WTC11 (cell line): ENCODE results near the gene URI1. TPM values are rescaled to one million over a fixed set of nuclear protein-coding genes. Genes with fewer than 3 reads are reported as not detected.

Source experiments
- ATAC-seq: fragments of 200-7000 bp; cut with Tn5 transposase; 2 replicates; pipeline ENCODE4 v1.10.0; 2021; ENCODE audit warnings: mild to moderate bottlenecking, moderate library complexity
- CTCF ChIA-PET: fragments of 300-600 bp; sonication (Branson Sonifier 250); formaldehyde crosslinking; loops from one replicate; lab custom pipeline; 2021; ENCODE audit warnings: antibody characterized with exemption; lab: Charles Lee
- POLR2A ChIA-PET: fragments of 350-600 bp; sonication (Branson Sonifier 250); formaldehyde crosslinking; loops from one replicate; lab custom pipeline; 2021; ENCODE audit warnings: antibody characterized with exemption; lab: Charles Lee
- DNase-seq: peaks from one replicate; pipeline ENCODE4 v3.0.0; 2021; ENCODE audit warnings: low spot score
- H3K27ac Mint-ChIP-seq: 2 replicates; pipeline ENCODE4 v1.8.0; 2021; ENCODE audit warnings: mixed read lengths
- H3K27me3 Mint-ChIP-seq: 2 replicates; pipeline ENCODE4 v1.8.0; 2021; ENCODE audit warnings: low read depth, mild to moderate bottlenecking, moderate library complexity, mixed read lengths
- H3K36me3 Mint-ChIP-seq: 2 replicates; pipeline ENCODE4 v1.8.0; 2021; ENCODE audit warnings: mixed read lengths
- H3K4me1 Mint-ChIP-seq: 2 replicates; pipeline ENCODE4 v1.8.0; 2022; ENCODE audit warnings: mixed read lengths
- H3K4me3 Mint-ChIP-seq: 2 replicates; pipeline ENCODE4 v1.8.0; 2021; ENCODE audit warnings: mild to moderate bottlenecking, moderate library complexity, mixed read lengths
- H3K9me3 Mint-ChIP-seq: 2 replicates; pipeline ENCODE4 v1.8.0; 2021; ENCODE audit warnings: mixed read lengths
- ATF1 ChIP-seq: sonication (generic); formaldehyde crosslinking; IDR thresholded peaks from 2 replicates; pipeline ENCODE4 v1.8.1; 2023; ENCODE audit warnings: mild to moderate bottlenecking, moderate library complexity, missing genetic modification reagents
- CBFB ChIP-seq: sonication (generic); formaldehyde crosslinking; IDR thresholded peaks from 2 replicates; pipeline ENCODE4 v1.8.1; 2022; ENCODE audit warnings: mild to moderate bottlenecking, low read depth, missing genetic modification reagents
- CREB1 ChIP-seq: sonication (generic); formaldehyde crosslinking; IDR thresholded peaks from 2 replicates; pipeline ENCODE4 v1.8.0; 2023; ENCODE audit warnings: mild to moderate bottlenecking, missing genetic modification reagents
- CREM ChIP-seq: sonication (generic); formaldehyde crosslinking; IDR thresholded peaks from 2 replicates; pipeline ENCODE4 v1.8.1; 2022; ENCODE audit warnings: mild to moderate bottlenecking, missing genetic modification reagents, moderate library complexity
- E2F5 ChIP-seq: sonication (generic); formaldehyde crosslinking; IDR thresholded peaks from 2 replicates; pipeline ENCODE4 v1.8.1; 2022; ENCODE audit warnings: mild to moderate bottlenecking, moderate library complexity, missing genetic modification reagents
- ELF4 ChIP-seq: sonication (generic); formaldehyde crosslinking; IDR thresholded peaks from 2 replicates; pipeline ENCODE4 v1.8.1; 2022; ENCODE audit warnings: low read depth, mild to moderate bottlenecking, moderate library complexity, missing genetic modification reagents
- FOXJ3 ChIP-seq: sonication (generic); formaldehyde crosslinking; IDR thresholded peaks from 2 replicates; pipeline ENCODE4 v1.9.0; 2021; ENCODE audit warnings: missing genetic modification reagents, mild to moderate bottlenecking, borderline replicate concordance
- FOXP1 ChIP-seq: sonication (generic); formaldehyde crosslinking; IDR thresholded peaks from 2 replicates; pipeline ENCODE4 v1.8.0; 2022; ENCODE audit warnings: missing genetic modification reagents, mild to moderate bottlenecking, moderate library complexity, borderline replicate concordance
- GABPB1 ChIP-seq: sonication (generic); formaldehyde crosslinking; IDR thresholded peaks from 2 replicates; pipeline ENCODE4 v1.8.1; 2023; ENCODE audit warnings: mild to moderate bottlenecking, missing genetic modification reagents
- GRHL2 ChIP-seq: fragments of 250-450 bp; sonication (Bioruptor Pico); IDR thresholded peaks from 2 replicates; pipeline ENCODE4 v1.8.0; 2022; ENCODE audit warnings: mild to moderate bottlenecking, moderate library complexity; ENCODE audit not compliant: insufficient replicate concordance, severe bottlenecking
- IRF2 ChIP-seq: sonication (generic); formaldehyde crosslinking; IDR thresholded peaks from 2 replicates; pipeline ENCODE4 v1.8.0; 2022; ENCODE audit warnings: low read depth, missing genetic modification reagents, borderline replicate concordance
- NFE2L1 ChIP-seq: sonication (generic); formaldehyde crosslinking; IDR thresholded peaks from 2 replicates; pipeline ENCODE4 v1.8.1; 2023; ENCODE audit warnings: missing genetic modification reagents
- SMAD4 ChIP-seq: sonication (generic); formaldehyde crosslinking; IDR thresholded peaks from 2 replicates; pipeline ENCODE4 v1.8.0; 2022; ENCODE audit warnings: mild to moderate bottlenecking, missing genetic modification reagents
- SOX15 ChIP-seq: fragments of 250-450 bp; sonication (Bioruptor Pico); IDR thresholded peaks from 2 replicates; pipeline ENCODE4 v1.9.0; 2021; ENCODE audit warnings: mild to moderate bottlenecking
- ZNF121 ChIP-seq: sonication (generic); formaldehyde crosslinking; IDR thresholded peaks from 2 replicates; pipeline ENCODE4 v1.8.0; 2023; ENCODE audit warnings: missing genetic modification reagents
- ZNF232 ChIP-seq: sonication (generic); formaldehyde crosslinking; IDR thresholded peaks from 2 replicates; pipeline ENCODE4 v1.8.0; 2022; ENCODE audit warnings: mild to moderate bottlenecking, missing genetic modification reagents
- total RNA-seq: library from RNA; stranded (reverse); gene quantifications from 3 replicates; pipeline ENCODE4 v1.2.3, GENCODE V29; 2021
- TF ChIP-seq, protein P1 (sequence below): sonication (generic); formaldehyde crosslinking; IDR thresholded peaks from 2 replicates; pipeline ENCODE4 v1.8.0; 2023; ENCODE audit warnings: mild to moderate bottlenecking, missing genetic modification reagents
- TF ChIP-seq, protein P2 (sequence below): sonication (generic); formaldehyde crosslinking; IDR thresholded peaks from 2 replicates; pipeline ENCODE4 v1.8.0; 2023; ENCODE audit warnings: missing genetic modification reagents
- TF ChIP-seq, protein P3 (sequence below): sonication (generic); formaldehyde crosslinking; IDR thresholded peaks from 2 replicates; pipeline ENCODE4 v1.8.0; 2022; ENCODE audit warnings: mild to moderate bottlenecking, missing genetic modification reagents
- TF ChIP-seq, protein P4 (sequence below): sonication (generic); formaldehyde crosslinking; conservative IDR thresholded peaks from 2 replicates; pipeline ENCODE4 v1.8.1; 2022; ENCODE audit warnings: mild to moderate bottlenecking, missing genetic modification reagents
- TF ChIP-seq, protein P5 (sequence below): sonication (generic); formaldehyde crosslinking; IDR thresholded peaks from 2 replicates; pipeline ENCODE4 v1.8.1; 2022; ENCODE audit warnings: missing genetic modification reagents, borderline replicate concordance
- TF ChIP-seq, protein P6 (sequence below): fragments of 200-600 bp; IDR thresholded peaks from 2 replicates; pipeline ENCODE4 v1.8.0; 2022; ENCODE audit warnings: antibody characterized with exemption
- TF ChIP-seq, protein P7 (sequence below): sonication (generic); formaldehyde crosslinking; IDR thresholded peaks from 2 replicates; pipeline ENCODE4 v1.8.0; 2022; ENCODE audit warnings: mild to moderate bottlenecking, missing genetic modification reagents
- TF ChIP-seq, protein P8 (sequence below): sonication (generic); formaldehyde crosslinking; IDR thresholded peaks from 2 replicates; pipeline ENCODE4 v1.8.0; 2022; ENCODE audit warnings: mild to moderate bottlenecking, missing genetic modification reagents

Gene URI1
- total RNA-seq, 1 experiment from 2014 or later = 57.1 TPM

DNA sequence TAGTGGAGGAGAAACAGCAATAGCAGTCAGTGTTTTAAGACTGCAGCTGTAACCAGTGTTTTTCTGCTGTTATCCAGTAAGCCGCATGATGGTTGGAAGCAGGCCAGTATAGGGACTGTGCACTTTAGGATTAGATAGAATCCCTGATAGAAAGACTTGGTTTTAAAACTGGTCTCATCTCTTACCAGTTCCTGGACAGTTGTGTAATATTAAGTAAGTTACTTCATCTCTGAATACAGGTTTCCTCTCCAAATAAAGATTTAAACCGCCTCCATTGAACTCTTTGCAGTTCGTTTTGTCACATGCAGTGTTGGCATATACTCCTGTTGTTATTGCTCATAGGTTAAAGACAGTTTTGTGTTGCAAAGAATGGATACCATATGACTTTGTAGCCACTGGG, 25.6 kb downstream of the URI1 start (continued):
- TF ChIP-seq, protein P1, sequence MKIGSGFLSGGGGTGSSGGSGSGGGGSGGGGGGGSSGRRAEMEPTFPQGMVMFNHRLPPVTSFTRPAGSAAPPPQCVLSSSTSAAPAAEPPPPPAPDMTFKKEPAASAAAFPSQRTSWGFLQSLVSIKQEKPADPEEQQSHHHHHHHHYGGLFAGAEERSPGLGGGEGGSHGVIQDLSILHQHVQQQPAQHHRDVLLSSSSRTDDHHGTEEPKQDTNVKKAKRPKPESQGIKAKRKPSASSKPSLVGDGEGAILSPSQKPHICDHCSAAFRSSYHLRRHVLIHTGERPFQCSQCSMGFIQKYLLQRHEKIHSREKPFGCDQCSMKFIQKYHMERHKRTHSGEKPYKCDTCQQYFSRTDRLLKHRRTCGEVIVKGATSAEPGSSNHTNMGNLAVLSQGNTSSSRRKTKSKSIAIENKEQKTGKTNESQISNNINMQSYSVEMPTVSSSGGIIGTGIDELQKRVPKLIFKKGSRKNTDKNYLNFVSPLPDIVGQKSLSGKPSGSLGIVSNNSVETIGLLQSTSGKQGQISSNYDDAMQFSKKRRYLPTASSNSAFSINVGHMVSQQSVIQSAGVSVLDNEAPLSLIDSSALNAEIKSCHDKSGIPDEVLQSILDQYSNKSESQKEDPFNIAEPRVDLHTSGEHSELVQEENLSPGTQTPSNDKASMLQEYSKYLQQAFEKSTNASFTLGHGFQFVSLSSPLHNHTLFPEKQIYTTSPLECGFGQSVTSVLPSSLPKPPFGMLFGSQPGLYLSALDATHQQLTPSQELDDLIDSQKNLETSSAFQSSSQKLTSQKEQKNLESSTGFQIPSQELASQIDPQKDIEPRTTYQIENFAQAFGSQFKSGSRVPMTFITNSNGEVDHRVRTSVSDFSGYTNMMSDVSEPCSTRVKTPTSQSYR = no peak
- TF ChIP-seq NFE2L1 (CRISPR knock-in tag) (no peak), GABPB1 (CRISPR knock-in tag) (no peak), ATF1 (CRISPR knock-in tag) (no peak)
- TF ChIP-seq, all 79 proteins: peak for 0

DNA sequence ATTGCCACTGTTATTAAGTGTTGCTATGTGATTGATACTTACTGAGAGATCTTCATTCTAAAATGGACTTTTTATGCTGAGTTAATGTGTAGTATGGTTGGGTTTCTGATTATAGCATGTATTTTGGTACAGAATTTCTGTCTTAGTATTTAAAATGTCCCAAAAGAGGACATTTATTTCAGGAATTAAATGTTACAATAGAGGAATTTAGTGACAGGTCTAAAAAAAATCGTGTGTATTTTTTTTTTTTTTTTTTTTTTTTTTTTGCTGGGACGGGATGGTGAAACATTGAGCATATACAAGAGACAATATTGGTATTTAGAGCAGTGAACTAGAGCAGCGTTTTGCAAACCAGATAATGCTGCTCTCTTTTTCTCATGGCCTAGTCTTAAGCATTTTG, 27.9 kb downstream of the URI1 start:
- CTCF ChIA-PET = no interaction called here

DNA sequence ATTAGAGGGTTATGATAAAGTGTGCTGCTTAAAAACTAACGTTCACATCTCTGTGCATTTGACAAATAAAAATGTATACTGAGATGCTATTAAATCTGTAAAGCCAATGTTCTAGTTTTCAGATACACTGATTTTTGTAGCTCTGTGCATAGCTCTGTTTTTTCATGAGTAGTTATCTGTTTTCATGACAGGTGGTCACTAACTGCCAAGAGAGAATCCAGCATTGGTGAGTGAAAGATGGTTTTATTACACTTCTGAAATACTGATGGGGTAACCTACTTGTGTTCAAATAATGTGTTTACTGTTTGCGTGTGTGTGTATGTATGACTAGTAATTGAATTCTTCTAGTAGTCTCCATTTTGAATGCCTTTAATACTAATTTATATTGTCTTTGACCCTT, 29.0 kb downstream of the URI1 start:
- TF ChIP-seq, protein P2, sequence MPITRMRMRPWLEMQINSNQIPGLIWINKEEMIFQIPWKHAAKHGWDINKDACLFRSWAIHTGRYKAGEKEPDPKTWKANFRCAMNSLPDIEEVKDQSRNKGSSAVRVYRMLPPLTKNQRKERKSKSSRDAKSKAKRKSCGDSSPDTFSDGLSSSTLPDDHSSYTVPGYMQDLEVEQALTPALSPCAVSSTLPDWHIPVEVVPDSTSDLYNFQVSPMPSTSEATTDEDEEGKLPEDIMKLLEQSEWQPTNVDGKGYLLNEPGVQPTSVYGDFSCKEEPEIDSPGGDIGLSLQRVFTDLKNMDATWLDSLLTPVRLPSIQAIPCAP (CRISPR knock-in tag) = no peak
- TF ChIP-seq E2F5 (CRISPR knock-in tag) (no peak), IRF2 (no peak), ZNF232 (CRISPR knock-in tag) (no peak), CREM (no peak), SOX15 (CRISPR knock-in tag) (no peak), SMAD4 (no peak), CREB1 (CRISPR knock-in tag) (no peak), FOXJ3 (CRISPR knock-in tag) (no peak), GRHL2 (CRISPR knock-in tag) (no peak), FOXP1 (CRISPR knock-in tag) (no peak)
- TF ChIP-seq, protein P3, sequence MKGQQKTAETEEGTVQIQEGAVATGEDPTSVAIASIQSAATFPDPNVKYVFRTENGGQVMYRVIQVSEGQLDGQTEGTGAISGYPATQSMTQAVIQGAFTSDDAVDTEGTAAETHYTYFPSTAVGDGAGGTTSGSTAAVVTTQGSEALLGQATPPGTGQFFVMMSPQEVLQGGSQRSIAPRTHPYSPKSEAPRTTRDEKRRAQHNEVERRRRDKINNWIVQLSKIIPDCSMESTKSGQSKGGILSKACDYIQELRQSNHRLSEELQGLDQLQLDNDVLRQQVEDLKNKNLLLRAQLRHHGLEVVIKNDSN = no peak
- TF ChIP-seq, protein P4, sequence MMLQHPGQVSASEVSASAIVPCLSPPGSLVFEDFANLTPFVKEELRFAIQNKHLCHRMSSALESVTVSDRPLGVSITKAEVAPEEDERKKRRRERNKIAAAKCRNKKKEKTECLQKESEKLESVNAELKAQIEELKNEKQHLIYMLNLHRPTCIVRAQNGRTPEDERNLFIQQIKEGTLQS = no peak
- TF ChIP-seq, protein P5, sequence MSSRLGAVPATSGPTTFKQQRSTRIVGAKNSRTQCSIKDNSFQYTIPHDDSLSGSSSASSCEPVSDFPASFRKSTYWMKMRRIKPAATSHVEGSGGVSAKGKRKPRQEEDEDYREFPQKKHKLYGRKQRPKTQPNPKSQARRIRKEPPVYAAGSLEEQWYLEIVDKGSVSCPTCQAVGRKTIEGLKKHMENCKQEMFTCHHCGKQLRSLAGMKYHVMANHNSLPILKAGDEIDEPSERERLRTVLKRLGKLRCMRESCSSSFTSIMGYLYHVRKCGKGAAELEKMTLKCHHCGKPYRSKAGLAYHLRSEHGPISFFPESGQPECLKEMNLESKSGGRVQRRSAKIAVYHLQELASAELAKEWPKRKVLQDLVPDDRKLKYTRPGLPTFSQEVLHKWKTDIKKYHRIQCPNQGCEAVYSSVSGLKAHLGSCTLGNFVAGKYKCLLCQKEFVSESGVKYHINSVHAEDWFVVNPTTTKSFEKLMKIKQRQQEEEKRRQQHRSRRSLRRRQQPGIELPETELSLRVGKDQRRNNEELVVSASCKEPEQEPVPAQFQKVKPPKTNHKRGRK (CRISPR knock-in tag) = no peak
- TF ChIP-seq, protein P6, sequence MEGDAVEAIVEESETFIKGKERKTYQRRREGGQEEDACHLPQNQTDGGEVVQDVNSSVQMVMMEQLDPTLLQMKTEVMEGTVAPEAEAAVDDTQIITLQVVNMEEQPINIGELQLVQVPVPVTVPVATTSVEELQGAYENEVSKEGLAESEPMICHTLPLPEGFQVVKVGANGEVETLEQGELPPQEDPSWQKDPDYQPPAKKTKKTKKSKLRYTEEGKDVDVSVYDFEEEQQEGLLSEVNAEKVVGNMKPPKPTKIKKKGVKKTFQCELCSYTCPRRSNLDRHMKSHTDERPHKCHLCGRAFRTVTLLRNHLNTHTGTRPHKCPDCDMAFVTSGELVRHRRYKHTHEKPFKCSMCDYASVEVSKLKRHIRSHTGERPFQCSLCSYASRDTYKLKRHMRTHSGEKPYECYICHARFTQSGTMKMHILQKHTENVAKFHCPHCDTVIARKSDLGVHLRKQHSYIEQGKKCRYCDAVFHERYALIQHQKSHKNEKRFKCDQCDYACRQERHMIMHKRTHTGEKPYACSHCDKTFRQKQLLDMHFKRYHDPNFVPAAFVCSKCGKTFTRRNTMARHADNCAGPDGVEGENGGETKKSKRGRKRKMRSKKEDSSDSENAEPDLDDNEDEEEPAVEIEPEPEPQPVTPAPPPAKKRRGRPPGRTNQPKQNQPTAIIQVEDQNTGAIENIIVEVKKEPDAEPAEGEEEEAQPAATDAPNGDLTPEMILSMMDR = no peak
- TF ChIP-seq, protein P7, sequence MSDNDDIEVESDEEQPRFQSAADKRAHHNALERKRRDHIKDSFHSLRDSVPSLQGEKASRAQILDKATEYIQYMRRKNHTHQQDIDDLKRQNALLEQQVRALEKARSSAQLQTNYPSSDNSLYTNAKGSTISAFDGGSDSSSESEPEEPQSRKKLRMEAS (CRISPR knock-in tag) = no peak
- TF ChIP-seq, all 79 proteins: peak for 0
- Mint-ChIP-seq H3K4me3 (no peak overlapping the region), H3K36me3 (no peaks in the 10 kb centered on the region), H3K4me1 (peaks cover 20% of the 10 kb centered on the region), H3K27ac (no peak overlapping the region), H3K9me3 (no peaks in the 10 kb centered on the region), H3K27me3 (no peaks in the 10 kb centered on the region)
- POLR2A ChIA-PET = no interaction called here
- no peak for DNase-seq
- no peak for ATAC-seq
- CTCF ChIA-PET = interaction anchor here (1.1 to 1.2 kb wide), 2 partner anchors 17 to 113 kb away, joined by 4 to 6 read pairs; no protein-coding TSS in a partner anchor

More for the DNA sequence above, 27.9 kb downstream of the URI1 start:
- no peaks in the 10 kb centered on the region for H3K36me3 Mint-ChIP-seq
- TF ChIP-seq CBFB = no peak
- TF ChIP-seq ZNF121 (CRISPR knock-in tag) = no peak
- TF ChIP-seq, protein P8, sequence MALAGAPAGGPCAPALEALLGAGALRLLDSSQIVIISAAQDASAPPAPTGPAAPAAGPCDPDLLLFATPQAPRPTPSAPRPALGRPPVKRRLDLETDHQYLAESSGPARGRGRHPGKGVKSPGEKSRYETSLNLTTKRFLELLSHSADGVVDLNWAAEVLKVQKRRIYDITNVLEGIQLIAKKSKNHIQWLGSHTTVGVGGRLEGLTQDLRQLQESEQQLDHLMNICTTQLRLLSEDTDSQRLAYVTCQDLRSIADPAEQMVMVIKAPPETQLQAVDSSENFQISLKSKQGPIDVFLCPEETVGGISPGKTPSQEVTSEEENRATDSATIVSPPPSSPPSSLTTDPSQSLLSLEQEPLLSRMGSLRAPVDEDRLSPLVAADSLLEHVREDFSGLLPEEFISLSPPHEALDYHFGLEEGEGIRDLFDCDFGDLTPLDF (CRISPR knock-in tag) = no peak
- TF ChIP-seq ELF4 (CRISPR knock-in tag) = no peak
- POLR2A ChIA-PET = no interaction called here
- H3K4me3 Mint-ChIP-seq = no peak overlapping the region
- ATAC-seq = no peak
- no peak overlapping the region; the same call in 1 of the 2 replicates for H3K27ac Mint-ChIP-seq
- no peak for DNase-seq
- no peaks in the 10 kb centered on the region for H3K9me3 Mint-ChIP-seq
- no peaks in the 10 kb centered on the region for H3K27me3 Mint-ChIP-seq
- H3K4me1 Mint-ChIP-seq = peaks cover 27% of the 10 kb centered on the region
